GM19328 (cell line): ENCODE results near the gene TTC39C.
"Not testable (repeated sequence)": the region's sequence is repeated elsewhere in the genome, so short reads cannot be mapped to it uniquely, and the experiment has no call there.

Experiments
- ATAC-seq: cut with Tn5 transposase; IDR thresholded peaks from one replicate; pipeline ENCODE4 v1.9.1; 2021; ENCODE audit warnings: mild to moderate bottlenecking, moderate library complexity; ENCODE audit not compliant: unreplicated experiment

Gene TTC39C

GRCh38 chr18:24015639-24016631, 1.4 kb downstream of the TTC39C start:
- ATAC-seq = no peak

GRCh38 chr18:24016643-24017042, 2.1 kb downstream of the TTC39C start:
- no peak for ATAC-seq

- ATAC-seq = no peak
Measured at GRCh38 chr18:24018299-24018886, 3.8 kb downstream of the TTC39C start.

GRCh38 chr18:24019641-24020331, 5.2 kb downstream of the TTC39C start:
- peak; percentile 76 for ATAC-seq

- no peak for ATAC-seq
Measured at GRCh38 chr18:24021505-24021904, 7.0 kb downstream of the TTC39C start.

- ATAC-seq = no peak
Measured at GRCh38 chr18:24022161-24022560, 7.6 kb downstream of the TTC39C start.

- ATAC-seq = no peak
Measured at GRCh38 chr18:24023185-24023814, 8.7 kb downstream of the TTC39C start.

GRCh38 chr18:24024425-24024824, 9.9 kb downstream of the TTC39C start:
- no peak for ATAC-seq

GRCh38 chr18:24026457-24026856, 11.9 kb downstream of the TTC39C start:
- no peak for ATAC-seq

- ATAC-seq = no peak
Measured at GRCh38 chr18:24027156-24027827, 12.7 kb downstream of the TTC39C start.

GRCh38 chr18:24028946-24029345, 14.4 kb downstream of the TTC39C start:
- ATAC-seq = not testable (repeated sequence)

- ATAC-seq = no peak
Measured at GRCh38 chr18:24031318-24031717, 16.8 kb downstream of the TTC39C start.

- no peak for ATAC-seq
Measured at GRCh38 chr18:24031916-24032315, 17.4 kb downstream of the TTC39C start.

- no peak for ATAC-seq
Measured at GRCh38 chr18:24033641-24034412, 19.3 kb downstream of the TTC39C start.

GRCh38 chr18:24035316-24035715, 20.8 kb downstream of the TTC39C start:
- ATAC-seq = no peak

- no peak for ATAC-seq
Measured at GRCh38 chr18:24039671-24040070, 25.1 kb downstream of the TTC39C start.

GRCh38 chr18:24041691-24042090, 27.1 kb downstream of the TTC39C start:
- ATAC-seq = no peak

GRCh38 chr18:24043403-24043802, 28.8 kb downstream of the TTC39C start:
- ATAC-seq = no peak

GRCh38 chr18:24048261-24048660, 33.7 kb downstream of the TTC39C start:
- ATAC-seq = no peak

GRCh38 chr18:24049142-24049541, 34.6 kb downstream of the TTC39C start:
- no peak for ATAC-seq
